Suprapubic skin (tissue), 4 donors: ENCODE data around the gene FBXO40. TPM values are rescaled to one million over a fixed set of nuclear protein-coding genes. Genes with fewer than 3 reads are reported as not detected.

Source experiments
- DNase-seq, 2 donors: peaks; one replicate each; pipeline ENCODE4 v3.0.0-alpha.2; 2019; ENCODE audit warnings: low spot score in 2 of 2
- H3K27ac ChIP-seq: fragments of 200-600 bp; sonication (generic); one replicate; pipeline ENCODE4 v1.5.1; 2019
- H3K27me3 ChIP-seq: fragments of 200-600 bp; sonication (generic); one replicate; pipeline ENCODE4 v1.5.1; 2019
- H3K36me3 ChIP-seq: fragments of 200-600 bp; sonication (generic); one replicate; pipeline ENCODE4 v1.5.1; 2019
- H3K4me1 ChIP-seq: fragments of 200-600 bp; sonication (generic); one replicate; pipeline ENCODE4 v1.5.1; 2019
- H3K4me3 ChIP-seq: fragments of 200-600 bp; sonication (generic); one replicate; pipeline ENCODE4 v1.5.1; 2019; ENCODE audit warnings: mild to moderate bottlenecking
- H3K9me3 ChIP-seq: fragments of 200-600 bp; sonication (generic); one replicate; pipeline ENCODE4 v1.5.1; 2019
- CTCF ChIP-seq, 2 donors: fragments of 200-600 bp in 1 of 2; fragments of 450-650 bp in 1 of 2; sonication (generic) in 1 of 2; IDR thresholded peaks; one replicate each; pipeline ENCODE4 v1.5.1; 2016 to 2019; ENCODE audit warnings: antibody characterized with exemption in 2 of 2, mild to moderate bottlenecking in 1 of 2, moderate library complexity in 1 of 2
- EP300 ChIP-seq: sonication (generic); formaldehyde crosslinking; IDR thresholded peaks from one replicate; pipeline ENCODE4 v1.6.1; 2017; ENCODE audit warnings: antibody characterized with exemption
- POLR2A ChIP-seq, 2 donors: fragments of 450-650 bp; IDR thresholded peaks; one replicate each; pipeline ENCODE4 v1.6.1; 2017; ENCODE audit warnings: antibody characterized with exemption in 2 of 2, mild to moderate bottlenecking in 2 of 2, moderate library complexity in 2 of 2
- POLR2AphosphoS5 ChIP-seq, 3 donors: sonication (generic); formaldehyde crosslinking; IDR thresholded peaks; one replicate each; pipeline ENCODE4 v1.6.1; 2017; ENCODE audit warnings: antibody characterized with exemption in 3 of 3
- WGBS: methylation state at CpG from one replicate; pipeline ENCODE4 v1.1.5; 2018; 5-methylcytosine and 5-hydroxymethylcytosine counted together
- total RNA-seq, 4 donors: library from RNA; depleted of rRNA; stranded (reverse); fragments of >200 nt; gene quantifications; one replicate each; pipeline ENCODE4 v1.1.0, GENCODE V29; 2016

The FBXO40 gene
- total RNA-seq, 4 donors from 2014 or later: 0.11 TPM; not detected in 3

- Histone ChIP-seq H3K36me3 (peaks cover 80% of the 10 kb centered on the region), H3K27me3 (no peaks in the 10 kb centered on the region), H3K4me1 (no peaks in the 10 kb centered on the region), H3K27ac (no peak overlapping the region), H3K4me3 (no peak overlapping the region), H3K9me3 (no peaks in the 10 kb centered on the region)
- TF ChIP-seq EP300: no peak
- no peak for TF ChIP-seq CTCF (IDR thresholded peaks at IDR 0.05)
- no peak for TF ChIP-seq POLR2A (IDR thresholded peaks at IDR 0.05)
- no peak for TF ChIP-seq POLR2AphosphoS5 (IDR thresholded peaks at IDR 0.05)
- DNase-seq: no peak
- WGBS: 58% methylated on average over 2 of the region's 2 CpGs
These were observed 72.3 kb downstream of the FBXO40 start for GRCh38 chr3:121665488-121665887.

GRCh38 chr3:121667333-121667732 lies 74.2 kb downstream of the FBXO40 start:
- no peak for TF ChIP-seq POLR2AphosphoS5 (IDR thresholded peaks at IDR 0.05)
- TF ChIP-seq CTCF (IDR thresholded peaks at IDR 0.05): no peak
- TF ChIP-seq POLR2A (IDR thresholded peaks at IDR 0.05): no peak
- no peak for TF ChIP-seq EP300
- Histone ChIP-seq H3K9me3 (no peaks in the 10 kb centered on the region), H3K4me3 (no peak overlapping the region), H3K27me3 (no peaks in the 10 kb centered on the region), H3K27ac (no peak overlapping the region), H3K4me1 (no peaks in the 10 kb centered on the region), H3K36me3 (peaks cover 98% of the 10 kb centered on the region)
- WGBS: 87% methylated on average over 4 of the region's 4 CpGs
- no peak for DNase-seq

GRCh38 chr3:121670676-121671075 lies 77.5 kb downstream of the FBXO40 start:
- H3K27me3 ChIP-seq: no peaks in the 10 kb centered on the region
- peaks cover 80% of the 10 kb centered on the region for H3K36me3 ChIP-seq
- no peaks in the 10 kb centered on the region for H3K4me1 ChIP-seq
- no peak overlapping the region for H3K4me3 ChIP-seq
- TF ChIP-seq EP300 (no peak), CTCF (IDR thresholded peaks at IDR 0.05) (no peak), POLR2AphosphoS5 (IDR thresholded peaks at IDR 0.05) (no peak), POLR2A (IDR thresholded peaks at IDR 0.05) (no peak)
- no peaks in the 10 kb centered on the region for H3K9me3 ChIP-seq
- no peak overlapping the region for H3K27ac ChIP-seq
- DNase-seq: no peak

GRCh38 chr3:121677141-121677540 lies 84.0 kb downstream of the FBXO40 start:
- no peaks in the 10 kb centered on the region for H3K27me3 ChIP-seq
- WGBS: 95% methylated on average over 2 of the region's 2 CpGs
- no peaks in the 10 kb centered on the region for H3K9me3 ChIP-seq
- TF ChIP-seq POLR2A (IDR thresholded peaks at IDR 0.05) (no peak), CTCF (IDR thresholded peaks at IDR 0.05) (no peak), POLR2AphosphoS5 (IDR thresholded peaks at IDR 0.05) (no peak), EP300 (no peak)
- no peaks in the 10 kb centered on the region for H3K4me1 ChIP-seq
- DNase-seq: no peak
- H3K36me3 ChIP-seq: peaks cover 71% of the 10 kb centered on the region
- no peak overlapping the region for H3K4me3 ChIP-seq
- H3K27ac ChIP-seq: no peak overlapping the region

Other genes with a start within 250 kb of the FBXO40 start
- 1 to 10 TPM in 1 of 4 donors, under 1 TPM in 3; 0.76 to 2.4 (median 0.84) TPM for gene POLQ, start 47.4 kb upstream of the FBXO40 start, total RNA-seq
- not detected for gene ARGFX, start 25.4 kb upstream of the FBXO40 start, total RNA-seq
- 10 to 100 TPM in 3 of 4 donors, 1 to 10 TPM in 1; 7.2 to 20.3 (median 11.8) TPM for gene HCLS1, start 67.5 kb downstream of the FBXO40 start, total RNA-seq
- gene GOLGB1, start 156.4 kb downstream of the FBXO40 start, total RNA-seq: 10 to 100 TPM; 39.3 to 98.4 (median 53.5) TPM
- 10 to 100 TPM in 3 of 4 donors, 1 to 10 TPM in 1; 8.1 to 35.8 (median 15.0) TPM for gene IQCB1, start 241.7 kb downstream of the FBXO40 start, total RNA-seq
- 1 to 10 TPM; 1.3 to 5.8 (median 2.6) TPM for gene EAF2, start 241.8 kb downstream of the FBXO40 start, total RNA-seq